Liver (tissue), 9 donors: ENCODE data around the gene RSL1D1. TPM values are rescaled to one million over a fixed set of nuclear protein-coding genes. Genes with fewer than 3 reads are reported as not detected.
"Not testable (repeated sequence)": the region's sequence is repeated elsewhere in the genome, so short reads cannot be mapped to it uniquely, and the experiment has no call there.

Experiments used
- DNase-seq: peaks from one replicate; pipeline ENCODE4 v3.0.0-alpha.2; 2017; ENCODE audit warnings: low spot score
- H3K27ac ChIP-seq, 2 donors: one replicate each; pipeline ENCODE4 v1.7.0; 2013; ENCODE audit warnings: inconsistent platforms in 2 of 2, low read length in 2 of 2, control low read depth in 1 of 2, low read depth in 1 of 2, mild to moderate bottlenecking in 1 of 2
- H3K27me3 ChIP-seq, 4 donors: one replicate each; pipeline versions ENCODE4 v1.6.1 to v1.7.0; 2013; ENCODE audit warnings: low read length in 3 of 4, inconsistent platforms in 1 of 4, mild to moderate bottlenecking in 1 of 4, moderate library complexity in 1 of 4; ENCODE audit not compliant: control insufficient read depth in 4 of 4, insufficient read depth in 4 of 4
- H3K36me3 ChIP-seq, 4 donors: one replicate each; pipeline versions ENCODE4 v1.6.1 to v1.7.0; 2013; ENCODE audit warnings: low read length in 3 of 4, mild to moderate bottlenecking in 3 of 4, low read depth in 1 of 4, moderate library complexity in 1 of 4; ENCODE audit not compliant: control insufficient read depth in 4 of 4, insufficient read depth in 3 of 4
- H3K4me1 ChIP-seq, 4 donors: one replicate each; pipeline versions ENCODE4 v1.6.1 to v1.7.0; 2013; ENCODE audit warnings: low read length in 3 of 4, mild to moderate bottlenecking in 3 of 4, moderate library complexity in 1 of 4; ENCODE audit not compliant: control insufficient read depth in 4 of 4, insufficient read depth in 4 of 4
- H3K4me3 ChIP-seq, 3 donors: one replicate each; pipeline versions ENCODE4 v1.6.1 to v1.7.0; 2013; ENCODE audit warnings: low read length in 3 of 3, control low read depth in 1 of 3, low read depth in 1 of 3, mild to moderate bottlenecking in 1 of 3
- H3K9ac ChIP-seq, 2 donors: one replicate each; pipeline ENCODE4 v1.7.0; 2013; ENCODE audit warnings: low read length in 2 of 2, mild to moderate bottlenecking in 2 of 2, moderate library complexity in 2 of 2, control low read depth in 1 of 2, low read depth in 1 of 2
- H3K9me3 ChIP-seq, 4 donors: one replicate each; pipeline versions ENCODE4 v1.6.1 to v1.7.0; 2013; ENCODE audit warnings: low read length in 3 of 4; ENCODE audit not compliant: control insufficient read depth in 4 of 4
- FOXA1 ChIP-seq: IDR thresholded peaks from 2 replicates; pipeline ENCODE4 v1.6.1; 2016; ENCODE audit warnings: antibody characterized with exemption
- FOXA2 ChIP-seq: IDR thresholded peaks from 2 replicates; pipeline ENCODE4 v1.6.1; 2016; ENCODE audit warnings: antibody characterized with exemption
- HNF4A ChIP-seq, 2 donors: conservative IDR thresholded peaks; 2 replicates each; pipeline ENCODE4 v1.6.1; 2016; ENCODE audit warnings: antibody characterized with exemption in 2 of 2, mild to moderate bottlenecking in 2 of 2
- JUND ChIP-seq, 2 donors: IDR thresholded peaks; 2 replicates each; pipeline ENCODE4 v1.6.1; 2016; ENCODE audit warnings: antibody characterized with exemption in 2 of 2
- NR2F2 ChIP-seq: IDR thresholded peaks from 2 replicates; pipeline ENCODE4 v1.6.1; 2016; ENCODE audit warnings: antibody characterized with exemption
- RXRA ChIP-seq, 2 donors: IDR thresholded peaks; 2 replicates each; pipeline ENCODE4 v1.6.1; 2017 to 2018; ENCODE audit warnings: antibody characterized with exemption in 2 of 2, mild to moderate bottlenecking in 1 of 2
- TAF1 ChIP-seq: conservative IDR thresholded peaks from 2 replicates; pipeline ENCODE4 v1.6.1; 2016; ENCODE audit warnings: antibody characterized with exemption, mild to moderate bottlenecking
- YY1 ChIP-seq: IDR thresholded peaks from 2 replicates; pipeline ENCODE4 v1.6.1; 2016; ENCODE audit warnings: antibody characterized with exemption, mild to moderate bottlenecking
- WGBS: extraction: QIAGEN DNeasy Blood & Tissue Kit; methylation state at CpG from one replicate; pipeline ENCODE4 v1.1.7; 2013; 5-methylcytosine and 5-hydroxymethylcytosine counted together
- polyA plus RNA-seq, 2 donors: library from polyadenylated mRNA; stranded (reverse) in 1 of 2; unstranded in 1 of 2; fragments of 200-250 nt in 1 of 2; fragments of >200 nt in 1 of 2; fragmentation: Nextera tagmentation in 1 of 2; extraction: Ambion mirVana in 1 of 2; gene quantifications; one replicate each; pipeline versions ENCODE4 v1.2.1 to v1.2.3, GENCODE V29; 2013 to 2015
- total RNA-seq, 2 donors: library from RNA; depleted of rRNA; stranded (reverse); fragments of >200 nt; gene quantifications; one replicate each; pipeline ENCODE4 v1.2.3, GENCODE V29; 2014
- TF ChIP-seq, protein P1 (sequence below): IDR thresholded peaks from 2 replicates; pipeline ENCODE4 v1.6.1; 2016; ENCODE audit warnings: antibody characterized with exemption
- TF ChIP-seq, protein P2 (sequence below): fragments of 150-350 bp; IDR thresholded peaks from 2 replicates; pipeline ENCODE4 v1.5.1; 2017; ENCODE audit warnings: improper control_type of control experiment, low read depth, low read length; ENCODE audit not compliant: missing input control
- donor health status: healthy.
- donor health status: healthy.
- donor health status: healthy.
- donor health status: healthy.
- donor health status: healthy.

RSL1D1 gene
- total and polyA plus RNA-seq, 4 donors, result 35.2 to 59.7 (median 43.3) TPM

DNA sequence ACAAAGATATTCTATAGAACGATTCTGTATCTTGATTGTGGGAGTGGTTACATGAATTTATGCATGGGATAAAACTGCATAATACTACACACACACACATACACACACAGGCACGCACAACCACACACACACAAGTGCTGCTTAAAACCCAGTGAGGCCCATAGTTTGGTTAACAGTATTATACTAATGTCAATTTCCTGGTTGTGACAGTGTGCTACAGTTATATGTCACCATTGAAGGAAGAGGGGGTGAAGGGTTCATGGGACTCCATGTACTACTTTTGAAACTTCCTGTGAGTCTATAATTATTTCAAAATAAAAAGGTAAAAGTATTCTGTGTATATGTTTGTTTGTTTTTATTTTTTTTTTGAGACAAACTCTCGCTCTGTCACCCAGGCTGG is 62.4 kb downstream of the RSL1D1 start:
- no peak for TF ChIP-seq YY1
- TF ChIP-seq RXRA (IDR thresholded peaks at IDR 0.05), result no peak
- TF ChIP-seq FOXA2, result no peak
- TF ChIP-seq, protein P1, sequence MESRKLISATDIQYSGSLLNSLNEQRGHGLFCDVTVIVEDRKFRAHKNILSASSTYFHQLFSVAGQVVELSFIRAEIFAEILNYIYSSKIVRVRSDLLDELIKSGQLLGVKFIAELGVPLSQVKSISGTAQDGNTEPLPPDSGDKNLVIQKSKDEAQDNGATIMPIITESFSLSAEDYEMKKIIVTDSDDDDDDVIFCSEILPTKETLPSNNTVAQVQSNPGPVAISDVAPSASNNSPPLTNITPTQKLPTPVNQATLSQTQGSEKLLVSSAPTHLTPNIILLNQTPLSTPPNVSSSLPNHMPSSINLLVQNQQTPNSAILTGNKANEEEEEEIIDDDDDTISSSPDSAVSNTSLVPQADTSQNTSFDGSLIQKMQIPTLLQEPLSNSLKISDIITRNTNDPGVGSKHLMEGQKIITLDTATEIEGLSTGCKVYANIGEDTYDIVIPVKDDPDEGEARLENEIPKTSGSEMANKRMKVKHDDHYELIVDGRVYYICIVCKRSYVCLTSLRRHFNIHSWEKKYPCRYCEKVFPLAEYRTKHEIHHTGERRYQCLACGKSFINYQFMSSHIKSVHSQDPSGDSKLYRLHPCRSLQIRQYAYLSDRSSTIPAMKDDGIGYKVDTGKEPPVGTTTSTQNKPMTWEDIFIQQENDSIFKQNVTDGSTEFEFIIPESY, result no peak
- TF ChIP-seq NR2F2, result peak; percentile 39
- Histone ChIP-seq H3K9me3 (no peaks in the 10 kb centered on the region), H3K27me3 (no peaks in the 10 kb centered on the region), H3K4me1 (peaks cover 6 to 45% (median 25%) of the 10 kb centered on the region in 4 donors), H3K36me3 (peaks cover 0 to 1% (median 0%) of the 10 kb centered on the region in 4 donors), H3K4me3 (no peak overlapping the region), H3K9ac (no peak overlapping the region), H3K27ac (no peak overlapping the region)
- DNase-seq, result no peak
- 91% methylated on average over 3 of the region's 3 CpGs for WGBS

DNA sequence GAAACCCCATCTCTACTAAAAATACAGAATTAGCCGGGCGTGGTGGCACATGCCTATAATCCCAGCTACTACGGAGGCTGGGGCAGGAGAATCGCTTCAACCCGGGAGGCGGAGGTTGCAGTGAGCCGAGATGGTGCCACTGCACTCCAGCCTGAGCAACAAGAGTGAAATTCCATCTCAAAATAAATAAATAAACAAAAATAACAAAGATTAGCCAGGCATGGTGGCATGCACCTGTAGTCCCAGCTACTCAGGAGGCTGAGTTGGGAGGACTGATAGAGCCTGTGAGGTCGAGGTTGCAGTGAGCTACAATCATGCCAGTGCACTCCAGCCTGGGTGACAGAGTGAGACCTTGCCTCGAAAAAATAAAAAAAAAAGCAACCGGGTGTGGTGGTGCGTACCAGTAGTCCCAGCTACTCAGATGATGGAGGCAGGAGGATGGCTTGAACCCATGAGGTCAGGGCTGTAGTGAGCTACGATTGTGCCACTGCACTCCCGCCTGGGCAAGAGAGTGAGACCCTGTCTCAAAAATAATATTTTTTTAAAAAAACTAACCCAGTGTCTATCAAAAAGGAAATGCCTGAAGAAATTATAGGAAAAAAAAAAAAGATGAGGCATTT is 66.3 kb downstream of the RSL1D1 start:
- WGBS, result 92% methylated on average over 13 of the region's 13 CpGs
- not testable (repeated sequence) for H3K4me3 ChIP-seq, H3K9me3 ChIP-seq, DNase-seq, H3K36me3 ChIP-seq, H3K9ac ChIP-seq, H3K27me3 ChIP-seq, H3K27ac ChIP-seq
- peaks cover 4 to 32% (median 18%) of the 10 kb centered on the region in 4 donors for H3K4me1 ChIP-seq

DNA sequence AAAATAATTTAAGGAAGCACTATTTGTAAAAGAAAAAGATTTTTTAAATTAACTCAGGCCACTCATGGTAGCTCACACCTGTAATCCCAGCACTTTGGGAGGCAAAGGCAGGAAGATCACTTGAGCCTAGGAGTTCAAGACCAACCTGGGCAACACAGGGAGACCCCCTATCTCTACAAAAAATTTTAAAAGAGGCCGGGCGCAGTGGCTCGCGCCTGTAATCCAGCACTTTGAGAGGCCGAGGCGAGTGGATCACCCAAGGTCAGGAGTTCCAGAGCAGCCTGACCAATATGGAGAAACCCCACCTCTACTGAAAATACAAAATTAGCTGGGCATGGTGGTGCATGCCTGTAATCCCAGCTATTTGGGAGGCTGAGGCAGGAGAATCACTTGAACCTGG is 67.0 kb downstream of the RSL1D1 start:
- H3K27ac ChIP-seq, DNase-seq, H3K36me3 ChIP-seq, H3K9ac ChIP-seq, H3K4me3 ChIP-seq, H3K9me3 ChIP-seq, H3K27me3 ChIP-seq: not testable (repeated sequence)
- 96% methylated on average over 6 of the region's 6 CpGs for WGBS
- H3K4me1 ChIP-seq, result peaks cover 4 to 30% (median 18%) of the 10 kb centered on the region in 4 donors

DNA sequence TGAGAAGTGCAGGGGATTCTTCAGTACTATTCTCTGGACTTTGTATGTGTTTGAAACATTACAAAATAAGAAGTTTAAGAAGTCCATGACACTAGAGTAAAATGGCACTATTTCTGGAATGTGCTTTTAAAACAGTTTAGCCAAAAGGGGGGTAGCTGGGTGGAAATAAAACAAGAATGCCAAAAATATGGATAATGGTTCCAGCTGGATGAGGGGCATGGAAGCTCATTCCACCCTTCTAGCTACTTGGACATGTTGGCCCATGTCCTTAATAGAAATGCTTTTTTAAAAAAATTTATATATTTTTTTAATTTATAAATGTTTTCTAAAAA is 67.3 kb downstream of the RSL1D1 start:
- Histone ChIP-seq H3K4me3 (no peak overlapping the region), H3K9me3 (no peaks in the 10 kb centered on the region), H3K36me3 (peaks cover 1 to 6% (median 4%) of the 10 kb centered on the region in 4 donors), H3K27me3 (no peaks in the 10 kb centered on the region), H3K27ac (peak overlapping the region; percentile 75 to 90), H3K9ac (no peak overlapping the region), H3K4me1 (peaks cover 4 to 30% (median 18%) of the 10 kb centered on the region in 4 donors)
- no peak for DNase-seq
- TF ChIP-seq HNF4A (conservative IDR thresholded peaks at IDR 0.05) (no peak), TAF1 (no peak), JUND (IDR thresholded peaks at IDR 0.05) (no peak), RXRA (IDR thresholded peaks at IDR 0.05) (no peak), NR2F2 (no peak), FOXA2 (no peak), FOXA1 (no peak)
- TF ChIP-seq, protein P1, result no peak
- TF ChIP-seq, protein P2, sequence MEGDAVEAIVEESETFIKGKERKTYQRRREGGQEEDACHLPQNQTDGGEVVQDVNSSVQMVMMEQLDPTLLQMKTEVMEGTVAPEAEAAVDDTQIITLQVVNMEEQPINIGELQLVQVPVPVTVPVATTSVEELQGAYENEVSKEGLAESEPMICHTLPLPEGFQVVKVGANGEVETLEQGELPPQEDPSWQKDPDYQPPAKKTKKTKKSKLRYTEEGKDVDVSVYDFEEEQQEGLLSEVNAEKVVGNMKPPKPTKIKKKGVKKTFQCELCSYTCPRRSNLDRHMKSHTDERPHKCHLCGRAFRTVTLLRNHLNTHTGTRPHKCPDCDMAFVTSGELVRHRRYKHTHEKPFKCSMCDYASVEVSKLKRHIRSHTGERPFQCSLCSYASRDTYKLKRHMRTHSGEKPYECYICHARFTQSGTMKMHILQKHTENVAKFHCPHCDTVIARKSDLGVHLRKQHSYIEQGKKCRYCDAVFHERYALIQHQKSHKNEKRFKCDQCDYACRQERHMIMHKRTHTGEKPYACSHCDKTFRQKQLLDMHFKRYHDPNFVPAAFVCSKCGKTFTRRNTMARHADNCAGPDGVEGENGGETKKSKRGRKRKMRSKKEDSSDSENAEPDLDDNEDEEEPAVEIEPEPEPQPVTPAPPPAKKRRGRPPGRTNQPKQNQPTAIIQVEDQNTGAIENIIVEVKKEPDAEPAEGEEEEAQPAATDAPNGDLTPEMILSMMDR, result no peak
